ENCODE results near the gene KIAA1614. TPM values are rescaled to one million over a fixed set of nuclear protein-coding genes. Genes with fewer than 3 reads are reported as not detected.

The KIAA1614 gene
- polyA plus RNA-seq, 1 donor (not counting 4 experiments of a cell fraction or from before 2014, with no cell fraction given): 0.03 TPM

DNA sequence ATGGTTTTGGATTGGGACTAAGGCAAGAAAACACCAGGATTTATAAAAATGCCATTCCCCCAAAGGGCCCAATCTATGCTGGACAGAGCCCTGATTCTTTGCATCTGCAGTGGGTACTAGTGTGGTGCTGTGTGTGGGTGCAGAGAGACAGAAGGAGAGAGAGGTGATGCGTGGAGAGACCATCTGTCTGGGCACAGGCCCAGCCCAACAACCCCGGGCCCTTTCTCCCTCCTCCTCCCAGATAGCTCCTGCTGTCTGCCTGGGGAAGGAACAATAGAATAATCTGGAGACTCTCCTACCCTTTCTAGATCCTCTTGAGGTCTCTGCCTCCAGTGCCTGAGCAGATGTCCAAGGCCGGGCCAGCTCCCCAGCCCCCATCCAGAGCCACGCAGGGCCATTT is 15.1 kb downstream of the KIAA1614 start:
- no peaks in the 10 kb centered on the region for H3K27me3 ChIP-seq (ENCODE audit: control insufficient read depth, extremely low read depth, insufficient read depth, low read length)
- H3K27ac ChIP-seq (ENCODE audit: control insufficient read depth, insufficient read depth, low read length): no peak overlapping the region
- H3K79me2 ChIP-seq (ENCODE audit: control insufficient read depth, insufficient read depth, low read length): no peaks in the 10 kb centered on the region
- H4K20me1 ChIP-seq (ENCODE audit: control insufficient read depth, extremely low read depth, insufficient read depth, low read length): no peaks in the 10 kb centered on the region
- H3K9me3 ChIP-seq (ENCODE audit: control insufficient read depth, low read depth, low read length): no peaks in the 10 kb centered on the region
- peaks cover 2% of the 10 kb centered on the region for H3K9me1 ChIP-seq (ENCODE audit: control insufficient read depth, extremely low read depth, insufficient read depth, low read length)
- FAIRE-seq (no peak), DNase-seq (ENCODE audit: low read depth, low spot score) (no peak)
- H3K36me3 ChIP-seq (ENCODE audit: control insufficient read depth in 2 of 2, extremely low read depth in 1 of 2, insufficient read depth in 2 of 2, low read length in 2 of 2): no peaks in the 10 kb centered on the region
- no peak overlapping the region for H3K4me2 ChIP-seq (ENCODE audit: control insufficient read depth, extremely low read depth, insufficient read depth, low read depth, low read length)
- no peak for TF ChIP-seq CTCF (optimal IDR thresholded peaks at IDR 0.05 in 1 of 3, IDR thresholded peaks at IDR 0.05 in 1 of 3, conservative IDR thresholded peaks at IDR 0.05 in 1 of 3; ENCODE audit: extremely low read depth in 1 of 3, insufficient read depth in 2 of 3, low read length in 3 of 3)
- TF ChIP-seq EZH2 (IDR thresholded peaks at IDR 0.05; ENCODE audit: low read length): no peak
- no peak overlapping the region for H3K9ac ChIP-seq (ENCODE audit: control insufficient read depth, extremely low read depth, insufficient read depth, low read length)
- H2AFZ ChIP-seq (ENCODE audit: control insufficient read depth, low read length): no peak overlapping the region
- dilution Hi-C loops (cut with MboI; ENCODE audit: extremely low pct_ligation_motif_present, low sequenced_read_pairs): no loop called here
- no peak overlapping the region for H3K4me3 ChIP-seq (ENCODE audit: control insufficient read depth in 2 of 3, extremely low read depth in 1 of 3, insufficient read depth in 2 of 3, low read depth in 1 of 3, low read length in 3 of 3)
- peaks cover 16% of the 10 kb centered on the region for H3K4me1 ChIP-seq (ENCODE audit: control insufficient read depth, extremely low read depth, insufficient read depth, low read length)

DNA sequence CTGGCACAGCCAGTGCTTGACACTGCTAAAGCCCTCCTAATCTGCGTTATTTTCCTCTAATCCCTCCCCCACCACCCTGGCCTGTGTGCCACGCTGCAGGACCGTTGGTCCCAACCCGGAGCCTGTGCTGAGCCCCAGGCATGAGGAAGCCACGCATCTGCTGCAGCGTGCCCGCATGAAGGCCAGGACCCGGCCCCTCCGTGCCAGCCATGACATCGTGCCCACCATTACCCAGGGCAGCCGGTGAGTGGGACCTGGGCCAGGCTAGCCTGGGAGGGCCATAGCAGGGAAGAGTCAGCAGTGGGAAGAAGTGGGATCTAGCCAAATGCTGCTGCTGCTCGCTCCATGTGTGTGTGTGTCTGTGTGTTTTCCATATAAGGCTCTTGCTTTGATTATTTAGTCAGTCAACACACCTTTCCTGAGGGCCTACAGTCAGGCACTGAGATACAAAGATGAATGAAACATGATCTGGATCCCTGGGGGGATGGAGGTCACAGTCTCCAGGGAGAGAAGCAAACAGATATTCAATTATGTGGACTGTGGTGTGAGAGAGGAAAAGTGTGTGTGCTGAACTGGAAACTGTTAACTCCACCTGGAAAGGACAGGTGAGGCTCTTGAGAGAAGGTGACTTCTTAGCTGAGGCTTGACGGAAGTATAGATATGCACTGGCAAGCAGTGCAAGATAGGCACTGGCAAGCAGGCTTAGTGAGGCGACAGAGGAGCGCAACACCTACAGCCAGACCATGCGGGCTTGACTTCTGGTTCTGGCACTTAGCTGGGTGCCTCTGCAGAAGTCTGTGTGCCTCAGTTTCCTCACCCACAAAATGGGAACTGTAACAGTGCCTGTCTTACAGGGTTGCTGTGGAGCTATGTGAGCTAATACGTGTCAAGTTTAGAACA is 15.9 kb downstream of the KIAA1614 start:
- H3K27ac ChIP-seq (ENCODE audit: control insufficient read depth, insufficient read depth, low read length): no peak overlapping the region

More for the DNA sequence above, 15.9 kb downstream of the KIAA1614 start:
- no peaks in the 10 kb centered on the region for H3K27me3 ChIP-seq (ENCODE audit: control insufficient read depth, extremely low read depth, insufficient read depth, low read length)
- no peaks in the 10 kb centered on the region for H4K20me1 ChIP-seq (ENCODE audit: control insufficient read depth, extremely low read depth, insufficient read depth, low read length)
- H3K4me3 ChIP-seq (ENCODE audit: control insufficient read depth in 2 of 3, extremely low read depth in 1 of 3, insufficient read depth in 2 of 3, low read depth in 1 of 3, low read length in 3 of 3): no peak overlapping the region
- dilution Hi-C loops (cut with MboI; ENCODE audit: extremely low pct_ligation_motif_present, low sequenced_read_pairs): no loop called here
- H3K79me2 ChIP-seq (ENCODE audit: control insufficient read depth, insufficient read depth, low read length): no peaks in the 10 kb centered on the region
- no peaks in the 10 kb centered on the region for H3K9me1 ChIP-seq (ENCODE audit: control insufficient read depth, extremely low read depth, insufficient read depth, low read length)
- no peak for TF ChIP-seq CTCF (optimal IDR thresholded peaks at IDR 0.05 in 1 of 3, IDR thresholded peaks at IDR 0.05 in 1 of 3, conservative IDR thresholded peaks at IDR 0.05 in 1 of 3; ENCODE audit: extremely low read depth in 1 of 3, insufficient read depth in 2 of 3, low read length in 3 of 3)
- H2AFZ ChIP-seq (ENCODE audit: control insufficient read depth, low read length): no peak overlapping the region
- DNase-seq (ENCODE audit: low read depth, low spot score) (no peak), FAIRE-seq (no peak)
- H3K36me3 ChIP-seq (ENCODE audit: control insufficient read depth in 2 of 2, extremely low read depth in 1 of 2, insufficient read depth in 2 of 2, low read length in 2 of 2): no peaks in the 10 kb centered on the region
- no peaks in the 10 kb centered on the region for H3K9me3 ChIP-seq (ENCODE audit: control insufficient read depth, low read depth, low read length)
- H3K4me2 ChIP-seq (ENCODE audit: control insufficient read depth, extremely low read depth, insufficient read depth, low read depth, low read length): no peak overlapping the region
- peaks cover 8% of the 10 kb centered on the region for H3K4me1 ChIP-seq (ENCODE audit: control insufficient read depth, extremely low read depth, insufficient read depth, low read length)
- H3K9ac ChIP-seq (ENCODE audit: control insufficient read depth, extremely low read depth, insufficient read depth, low read length): no peak overlapping the region
